HepG2 (cell line): ENCODE measurements around the gene MAML1. TPM values are rescaled to one million over a fixed set of nuclear protein-coding genes. Genes with fewer than 3 reads are reported as not detected.
"Not testable (repeated sequence)": the region's sequence is repeated elsewhere in the genome, so short reads cannot be mapped to it uniquely, and the experiment has no call there.

Experiments
- ATAC-seq: fragments of 200-7000 bp; cut with Tn5 transposase; 3 replicates; pipeline ENCODE4 v1.9.1; 2020; ENCODE audit warnings: mild to moderate bottlenecking, moderate library complexity
- BruUV-seq: library from RNA; stranded (reverse); fragments of 400-500 nt; replicated peaks from 2 replicates; lab custom pipeline; 2021; lab: Mats Ljungman, UMichigan
- CTCF ChIA-PET: fragments of 300-600 bp; formaldehyde crosslinking; extraction: SDS; loops from one replicate; lab custom pipeline; 2021; ENCODE audit warnings: low total read pairs, inconsistent platforms, low intra/inter-chr PET ratio; lab: Yijun Ruan, JAX
- POLR2A ChIA-PET: fragments of 350-600 bp; sonication (Branson Sonifier 250); formaldehyde crosslinking; loops from one replicate; lab custom pipeline; 2020; ENCODE audit warnings: antibody characterized with exemption, inconsistent platforms; lab: Yijun Ruan, JAX
- DNase-seq: peaks from one replicate; pipeline ENCODE4 v3.0.0-alpha.2; 2015; ENCODE audit warnings: low spot score
- FAIRE-seq: peaks from 3 replicates; lab custom pipeline; 2011; peaks lifted over from hg19 to GRCh38; lab: Jason Lieb, UNC
- H2AFZ ChIP-seq: one replicate; pipeline ENCODE4 v1.6.1; 2011; ENCODE audit warnings: low read length, inconsistent platforms
- H3K27ac ChIP-seq: fragments of 300-600 bp; 3 replicates; pipeline ENCODE4 v1.8.0; 2011; ENCODE audit warnings: mixed run types, mild to moderate bottlenecking, mixed read lengths, low read length, inconsistent platforms; ENCODE audit not compliant: insufficient read depth; ENCODE audit errors: extremely low read length
- H3K27me3 ChIP-seq, 2 experiments: fragments of 200-600 bp in 1 of 2; 2 replicates in 1 of 2; 3 replicates in 1 of 2; pipeline versions ENCODE4 v1.6.0 to v1.8.0; 2011; ENCODE audit warnings: low read length in 2 of 2, mild to moderate bottlenecking in 2 of 2, moderate library complexity in 2 of 2, inconsistent platforms in 1 of 2; ENCODE audit not compliant: insufficient read depth in 2 of 2, control insufficient read depth in 1 of 2
- H3K36me3 ChIP-seq, 2 experiments: fragments of 200-600 bp in 1 of 2; replicated peaks in 1 of 2; 2 replicates in 1 of 2; 3 replicates in 1 of 2; pipeline versions ENCODE4 v1.5.1 to v1.8.0; 2011; ENCODE audit warnings: low read length in 2 of 2, inconsistent platforms in 1 of 2; ENCODE audit not compliant: insufficient read depth in 2 of 2, control insufficient read depth in 1 of 2
- H3K4me1 ChIP-seq: 2 replicates; pipeline ENCODE4 v1.5.1; 2012; ENCODE audit warnings: low read length, inconsistent platforms; ENCODE audit not compliant: insufficient read depth
- H3K4me2 ChIP-seq: 2 replicates; pipeline ENCODE4 v1.6.0; 2011; ENCODE audit warnings: low read depth, low read length, inconsistent platforms
- H3K4me3 ChIP-seq, 3 experiments: fragments of 200-600 bp in 1 of 3; sonication (generic), shearing (Covaris generic) in 1 of 3; replicated peaks in 1 of 3; 2 replicates each; pipeline ENCODE4 v1.5.1; 2011 to 2016; ENCODE audit warnings: low read length in 3 of 3, inconsistent platforms in 2 of 3, low read depth in 2 of 3, mild to moderate bottlenecking in 2 of 3, control low read depth in 1 of 3, mixed read lengths in 1 of 3; ENCODE audit not compliant: insufficient read depth in 1 of 3
- H3K79me2 ChIP-seq: one replicate; pipeline ENCODE4 v1.6.1; 2011; ENCODE audit warnings: low read length, inconsistent platforms; ENCODE audit not compliant: insufficient read depth
- H3K9ac ChIP-seq: 2 replicates; pipeline ENCODE4 v1.6.0; 2011; ENCODE audit warnings: mild to moderate bottlenecking, low read depth, low read length, inconsistent platforms; ENCODE audit not compliant: insufficient read depth
- H3K9me3 ChIP-seq: 2 replicates; pipeline ENCODE4 v1.5.1; 2012; ENCODE audit warnings: mild to moderate bottlenecking, low read length
- H4K20me1 ChIP-seq: 2 replicates; pipeline ENCODE4 v1.6.0; 2011; ENCODE audit warnings: inconsistent platforms, mild to moderate bottlenecking, low read length, moderate library complexity; ENCODE audit not compliant: insufficient read depth
- FLYWCH1 ChIP-seq: sonication (generic); formaldehyde crosslinking; IDR thresholded peaks from 2 replicates; pipeline ENCODE4 v1.8.1; 2023; ENCODE audit warnings: mild to moderate bottlenecking, missing genetic modification reagents
- FOXK2 ChIP-seq: fragments of 450-650 bp; IDR thresholded peaks from 2 replicates; pipeline ENCODE4 v1.6.1; 2016
- FOXP1 ChIP-seq, 2 experiments: fragments of 450-650 bp in 1 of 2; IDR thresholded peaks; 2 replicates each; pipeline ENCODE4 v1.6.1; 2017 to 2018; ENCODE audit warnings: antibody characterized with exemption in 1 of 2
- KIAA2018 ChIP-seq: sonication (generic); formaldehyde crosslinking; IDR thresholded peaks from 2 replicates; pipeline ENCODE4 v1.5.0; 2020; ENCODE audit warnings: mild to moderate bottlenecking, missing genetic modification reagents, borderline replicate concordance
- RARA ChIP-seq: IDR thresholded peaks from 2 replicates; pipeline ENCODE4 v1.6.1; 2016; ENCODE audit warnings: missing genetic modification reagents, missing compliant biosample characterization
- ZNF367 ChIP-seq: sonication (generic); formaldehyde crosslinking; IDR thresholded peaks from 2 replicates; pipeline ENCODE4 v1.4.0; 2020; ENCODE audit warnings: missing genetic modification reagents, borderline replicate concordance
- ZNF414 ChIP-seq: sonication (generic); formaldehyde crosslinking; IDR thresholded peaks from 2 replicates; pipeline ENCODE4 v1.5.0; 2020; ENCODE audit warnings: missing genetic modification reagents
- ZNF441 ChIP-seq: sonication (generic); formaldehyde crosslinking; IDR thresholded peaks from 2 replicates; pipeline ENCODE4 v1.7.0; 2021; ENCODE audit warnings: missing genetic modification reagents, borderline replicate concordance
- ZNF670 ChIP-seq: sonication (generic); formaldehyde crosslinking; IDR thresholded peaks from 2 replicates; pipeline ENCODE4 v1.8.0; 2022; ENCODE audit warnings: mild to moderate bottlenecking, missing genetic modification reagents, borderline replicate concordance
- ZNF878 ChIP-seq: sonication (generic); formaldehyde crosslinking; IDR thresholded peaks from 2 replicates; pipeline ENCODE4 v1.8.1; 2023; ENCODE audit warnings: mild to moderate bottlenecking, missing genetic modification reagents, moderate library complexity
- WGBS: methylation state at CpG from one replicate; pipeline ENCODE4 v1.1.6; 2017; ENCODE audit warnings: low lambda C conversion rate; 5-methylcytosine and 5-hydroxymethylcytosine counted together
- in situ Hi-C: cut with HindIII; loops from 2 replicates; pipeline ENCODE4 v1.10.0; 2017; ENCODE audit warnings: low pct_unique_long_range_greater_than_20kb; ENCODE audit not compliant: extremely low pct_ligation_motif_present
- intact Hi-C: fragments of 100-400 bp; cut with micrococcal nuclease; formaldehyde crosslinking; loops from one replicate; pipeline ENCODE4 v1.10.0; 2022; ENCODE audit not compliant: unreplicated experiment
- polyA plus RNA-seq, 8 experiments: library from polyadenylated mRNA; depleted of rRNA in 3 of 8; stranded (reverse) in 7 of 8; unstranded in 1 of 8; fragments of >200 nt; fragmentation: Illumina TruSeq in 4 of 8; extraction: Trizol in 4 of 8; gene quantifications; 2 replicates each; pipeline versions ENCODE4 v1.2.1 to v1.2.3, GENCODE V29; 2011 to 2016; ENCODE audit warnings: low read depth in 4 of 8, missing spikeins in 1 of 8, mixed read lengths in 1 of 8; ENCODE audit not compliant: insufficient read depth in 1 of 8
- total RNA-seq, 5 experiments: library from RNA; depleted of rRNA; stranded (reverse); fragments of >200 nt; fragmentation: Illumina TruSeq; extraction: Trizol; gene quantifications; 2 replicates each; pipeline ENCODE4 v1.2.3, GENCODE V29; 2016; ENCODE audit warnings: low read depth in 1 of 5

MAML1 gene
- total and polyA plus RNA-seq, 2 of the 13 experiments (the other 11 are each of a cell fraction or from before 2014, with no cell fraction given), result 10.0 to 10.8 TPM

DNA sequence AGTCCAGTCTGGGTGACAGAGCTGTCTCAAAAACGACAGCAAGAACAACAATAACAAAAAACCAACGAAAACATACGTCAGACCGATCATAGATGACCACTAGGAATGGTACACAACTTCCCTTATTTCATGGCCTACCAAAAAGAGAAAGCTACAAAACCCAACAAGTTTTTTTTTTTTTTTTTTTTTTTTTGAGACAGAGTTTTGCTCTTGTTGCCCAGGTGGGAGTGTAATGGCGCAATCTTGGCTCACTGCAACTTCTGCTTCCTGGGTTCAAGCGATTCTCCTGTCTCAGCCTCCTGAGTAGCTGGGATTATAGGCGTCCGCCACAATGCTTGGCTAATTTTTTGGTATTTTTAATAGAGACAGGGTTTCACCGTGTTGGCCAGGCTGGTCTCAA lies 43.4 kb upstream of the MAML1 start:
- intact Hi-C loops, H3K4me2 ChIP-seq, ATAC-seq, H3K9ac ChIP-seq, H3K4me3 ChIP-seq, POLR2A ChIA-PET, H3K79me2 ChIP-seq, H2AFZ ChIP-seq, CTCF ChIA-PET, H3K9me3 ChIP-seq, H3K36me3 ChIP-seq, BruUV-seq, FAIRE-seq, H3K27ac ChIP-seq, H4K20me1 ChIP-seq, in situ Hi-C loops, DNase-seq, H3K27me3 ChIP-seq: not testable (repeated sequence)
- peaks cover 16% of the 10 kb centered on the region for H3K4me1 ChIP-seq
- 59% methylated on average over 9 of the region's 9 CpGs for WGBS

DNA sequence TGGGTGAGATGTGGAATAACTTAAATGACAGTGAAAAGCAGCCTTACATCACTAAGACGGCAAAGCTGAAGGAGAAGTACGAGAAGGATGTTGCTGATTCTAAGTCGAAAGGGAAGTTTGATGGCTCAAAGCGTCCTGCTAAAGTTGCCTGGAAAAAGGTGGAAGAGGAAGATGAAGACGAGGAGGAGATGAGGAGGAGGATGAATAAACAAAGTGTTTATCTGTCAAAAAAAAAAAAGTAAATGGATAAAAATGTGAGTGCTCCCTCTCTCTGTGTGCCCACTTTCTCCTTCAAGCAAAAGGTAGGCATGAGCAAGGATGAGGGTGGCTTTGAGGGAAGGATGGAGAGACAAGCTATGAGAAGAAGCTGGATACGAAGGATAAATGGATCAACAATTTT lies 38.1 kb upstream of the MAML1 start:
- CTCF ChIA-PET, result no interaction called here
- no peak overlapping the region for H3K27ac ChIP-seq
- POLR2A ChIA-PET, result interaction anchor here (1.1 to 1.3 kb wide), 3 partner anchors 10 to 16 kb away, joined by 3 to 4 read pairs (median 3); partner anchors contain the start of gene CBY3
- no peaks in the 10 kb centered on the region for H3K9me3 ChIP-seq
- H4K20me1 ChIP-seq, result 0 out of 2 replicates have a peak, but pooled peaks cover 1% of the 10 kb centered on the region
- peaks cover 13% of the 10 kb centered on the region for H3K79me2 ChIP-seq
- no peaks in the 10 kb centered on the region; a peak in 1 of 5 replicates for H3K27me3 ChIP-seq
- ATAC-seq (no peak), FAIRE-seq (no peak), DNase-seq (no peak)
- BruUV-seq, result no TSS peak
- no peak overlapping the region for H3K4me2 ChIP-seq
- no peak overlapping the region for H3K4me3 ChIP-seq
- no peak overlapping the region for H2AFZ ChIP-seq
- in situ Hi-C loops (no loop called here), intact Hi-C loops (no loop called here)
- no peak overlapping the region for H3K9ac ChIP-seq
- H3K36me3 ChIP-seq, result no peaks in the 10 kb centered on the region
- 83% methylated on average over 6 of the region's 6 CpGs for WGBS
- peaks cover 23% of the 10 kb centered on the region for H3K4me1 ChIP-seq
- TF ChIP-seq FOXP1 (IDR thresholded peaks at IDR 0.05) (no peak), FOXP1 (CRISPR knock-in tag; IDR thresholded peaks at IDR 0.05) (no peak), RARA (CRISPR knock-in tag) (no peak), ZNF367 (CRISPR knock-in tag) (no peak), KIAA2018 (CRISPR knock-in tag) (no peak), FOXK2 (no peak), FLYWCH1 (no peak), ZNF414 (CRISPR knock-in tag) (no peak), ZNF441 (no peak), ZNF670 (CRISPR knock-in tag) (no peak), ZNF878 (CRISPR knock-in tag) (no peak)
